ENCODE results near the gene VGLL3.

VGLL3 gene

GRCh38 chr3:86914670-86915069 lies 76.3 kb downstream of the VGLL3 start:
- DNase-seq (ENCODE audit: low read depth) = no peak
- H3K4me3 ChIP-seq (ENCODE audit: low read depth, low read length) = no peak overlapping the region
- TF ChIP-seq CTCF (conservative IDR thresholded peaks at IDR 0.05; ENCODE audit: low read depth, low read length) = no peak

- TF ChIP-seq CTCF (conservative IDR thresholded peaks at IDR 0.05; ENCODE audit: low read depth, low read length) = no peak
- no peak for DNase-seq (ENCODE audit: low read depth)
Measured at GRCh38 chr3:86913160-86913559, 77.8 kb downstream of the VGLL3 start.

GRCh38 chr3:86895202-86895601 lies 95.7 kb downstream of the VGLL3 start:
- no peak overlapping the region for H3K4me3 ChIP-seq (ENCODE audit: low read depth, low read length)
- DNase-seq (ENCODE audit: low read depth) = peak; percentile 13
- no peak for TF ChIP-seq CTCF (conservative IDR thresholded peaks at IDR 0.05; ENCODE audit: low read depth, low read length)

More at GRCh38 chr3:86913160-86913559, 77.8 kb downstream of the VGLL3 start:
- H3K4me3 ChIP-seq (ENCODE audit: low read depth, low read length) = no peak overlapping the region

GRCh38 chr3:86890741-86891396 lies 100.1 kb downstream of the VGLL3 start:
- H3K4me3 ChIP-seq (ENCODE audit: low read depth, low read length) = no peak overlapping the region
- DNase-seq (ENCODE audit: low read depth) = no peak
- TF ChIP-seq CTCF (conservative IDR thresholded peaks at IDR 0.05; ENCODE audit: low read depth, low read length) = no peak
